GM06990 (cell line): ENCODE data around the gene ZNF100.
"Not testable (repeated sequence)": the region's sequence is repeated elsewhere in the genome, so short reads cannot be mapped to it uniquely, and the experiment has no call there.

Experiments
- DNase-seq: peaks from one replicate; pipeline ENCODE4 v3.0.0-alpha.2; 2011; ENCODE audit not compliant: insufficient read length; ENCODE audit errors: extremely low read depth
- H3K27me3 ChIP-seq: replicated peaks from 2 replicates; pipeline ENCODE4 v1.6.0; 2011; ENCODE audit warnings: low read length; ENCODE audit not compliant: control insufficient read depth, insufficient read depth
- H3K36me3 ChIP-seq: 2 replicates; pipeline ENCODE4 v1.5.1; 2011; ENCODE audit warnings: low read length; ENCODE audit not compliant: control insufficient read depth, insufficient read depth
- H3K4me3 ChIP-seq: replicated peaks from 2 replicates; pipeline ENCODE4 v1.5.1; 2011; ENCODE audit warnings: low read depth, mild to moderate bottlenecking, control low read depth, low read length
- TF ChIP-seq, protein P1 (sequence below): IDR thresholded peaks from 2 replicates; pipeline ENCODE4 v1.5.1; 2011; ENCODE audit warnings: low read length, control low read depth, mild to moderate bottlenecking, inconsistent platforms; ENCODE audit not compliant: insufficient read depth, poor library complexity, severe bottlenecking

Gene ZNF100

DNA sequence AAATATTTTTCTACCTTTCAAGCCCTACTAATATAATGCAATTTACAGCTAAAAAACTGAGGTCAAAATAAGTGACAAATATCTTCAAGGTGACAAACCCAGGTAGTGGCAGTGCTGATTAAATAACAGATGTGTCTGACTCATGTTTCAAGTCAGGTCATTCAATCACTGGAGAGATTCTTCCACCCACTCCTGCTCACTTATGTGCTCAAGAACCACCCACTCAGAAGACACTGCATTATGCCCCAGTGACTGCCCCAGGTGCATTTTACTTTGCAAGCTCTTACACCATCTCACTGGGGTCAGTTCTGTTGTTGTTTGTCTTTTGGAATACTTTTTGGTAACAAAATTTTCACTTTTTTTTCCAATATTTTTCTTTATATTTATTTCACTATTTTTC lies 2.2 kb downstream of the ZNF100 start:
- H3K36me3 ChIP-seq: peaks cover 4% of the 10 kb centered on the region
- no peaks in the 10 kb centered on the region for H3K27me3 ChIP-seq
- TF ChIP-seq, protein P1, sequence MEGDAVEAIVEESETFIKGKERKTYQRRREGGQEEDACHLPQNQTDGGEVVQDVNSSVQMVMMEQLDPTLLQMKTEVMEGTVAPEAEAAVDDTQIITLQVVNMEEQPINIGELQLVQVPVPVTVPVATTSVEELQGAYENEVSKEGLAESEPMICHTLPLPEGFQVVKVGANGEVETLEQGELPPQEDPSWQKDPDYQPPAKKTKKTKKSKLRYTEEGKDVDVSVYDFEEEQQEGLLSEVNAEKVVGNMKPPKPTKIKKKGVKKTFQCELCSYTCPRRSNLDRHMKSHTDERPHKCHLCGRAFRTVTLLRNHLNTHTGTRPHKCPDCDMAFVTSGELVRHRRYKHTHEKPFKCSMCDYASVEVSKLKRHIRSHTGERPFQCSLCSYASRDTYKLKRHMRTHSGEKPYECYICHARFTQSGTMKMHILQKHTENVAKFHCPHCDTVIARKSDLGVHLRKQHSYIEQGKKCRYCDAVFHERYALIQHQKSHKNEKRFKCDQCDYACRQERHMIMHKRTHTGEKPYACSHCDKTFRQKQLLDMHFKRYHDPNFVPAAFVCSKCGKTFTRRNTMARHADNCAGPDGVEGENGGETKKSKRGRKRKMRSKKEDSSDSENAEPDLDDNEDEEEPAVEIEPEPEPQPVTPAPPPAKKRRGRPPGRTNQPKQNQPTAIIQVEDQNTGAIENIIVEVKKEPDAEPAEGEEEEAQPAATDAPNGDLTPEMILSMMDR: no peak
- H3K4me3 ChIP-seq: no peak overlapping the region
- no peak for DNase-seq

DNA sequence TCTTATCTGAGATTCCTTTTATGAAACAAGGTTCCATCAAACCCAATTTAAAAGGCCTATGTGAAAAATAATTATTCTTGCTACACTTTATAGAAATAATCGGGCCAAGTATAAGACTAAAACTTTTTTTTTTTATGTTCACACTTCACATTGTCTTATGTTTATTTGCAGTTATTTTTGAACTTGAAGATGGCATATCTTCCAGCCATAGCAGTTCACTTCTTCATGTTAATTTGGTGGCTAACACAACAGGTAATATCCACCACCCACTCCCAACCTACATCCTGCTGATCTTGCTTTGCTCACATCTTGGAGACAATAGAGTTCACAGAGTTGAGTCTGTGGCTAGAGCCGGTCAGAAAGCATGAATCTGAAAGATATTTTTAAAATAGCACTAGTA lies 5.8 kb downstream of the ZNF100 start:
- DNase-seq, H3K36me3 ChIP-seq, H3K4me3 ChIP-seq, H3K27me3 ChIP-seq: not testable (repeated sequence)

DNA sequence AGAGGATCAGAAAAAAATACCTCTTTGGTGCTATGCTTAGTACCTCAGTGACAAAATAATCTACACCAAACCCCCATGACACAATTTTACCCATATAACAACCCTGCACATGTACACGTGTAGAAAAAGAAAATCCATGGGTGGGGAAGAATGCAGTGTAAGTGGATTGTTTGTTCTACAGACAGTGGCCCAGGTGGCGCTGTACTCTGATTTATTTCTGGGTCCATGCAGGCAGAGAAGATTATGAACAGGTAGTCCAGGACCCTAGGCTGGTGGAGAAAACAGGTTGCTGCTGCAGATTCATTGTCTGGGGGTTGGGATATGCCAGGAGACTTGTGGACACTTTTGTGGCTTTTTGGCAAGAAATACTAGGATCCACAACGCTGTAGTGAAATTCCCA lies 9.1 kb downstream of the ZNF100 start:
- H3K27me3 ChIP-seq: no peaks in the 10 kb centered on the region
- TF ChIP-seq, protein P1: no peak
- H3K4me3 ChIP-seq: no peak overlapping the region
- no peak for DNase-seq
- peaks cover 5% of the 10 kb centered on the region for H3K36me3 ChIP-seq

DNA sequence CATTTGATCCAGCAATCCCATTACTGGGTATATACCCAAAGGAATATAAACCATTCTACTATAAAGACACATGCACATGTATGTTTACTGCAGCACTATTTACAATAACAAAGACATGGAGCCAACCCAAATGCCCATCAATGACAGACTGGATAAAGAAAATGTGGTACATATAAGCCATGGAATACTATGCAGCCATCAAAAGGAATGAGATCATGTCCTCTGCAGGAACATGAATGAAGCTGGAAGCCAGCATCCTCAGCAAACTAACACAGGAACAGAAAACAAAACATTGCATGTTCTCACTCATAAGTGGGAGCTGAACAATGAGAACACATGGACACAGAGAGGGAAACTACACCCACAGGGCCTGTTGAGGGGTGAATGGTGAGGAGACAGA lies 11.8 kb downstream of the ZNF100 start:
- peaks cover 14% of the 10 kb centered on the region for H3K36me3 ChIP-seq
- not testable (repeated sequence) for H3K27me3 ChIP-seq, DNase-seq, H3K4me3 ChIP-seq

DNA sequence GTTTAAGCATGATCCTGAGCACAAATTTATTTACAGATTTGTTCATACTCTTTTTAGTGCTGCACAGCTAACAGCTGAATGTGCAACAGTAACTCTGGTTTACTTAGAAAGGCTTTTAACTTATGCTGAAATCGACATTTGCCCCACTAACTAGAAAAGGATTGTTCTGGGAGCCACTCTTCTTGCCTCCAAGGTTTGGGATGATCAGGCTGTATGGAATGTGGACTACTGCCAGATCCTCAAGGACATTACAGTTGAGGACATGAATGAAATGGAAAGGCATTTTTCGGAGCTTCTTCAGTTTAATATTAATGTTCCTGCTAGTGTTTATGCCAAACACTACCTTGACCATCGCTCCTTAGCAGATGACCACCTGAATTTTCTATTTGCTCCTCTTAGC lies 16.0 kb downstream of the ZNF100 start:
- DNase-seq: no peak
- Histone ChIP-seq H3K4me3 (no peak overlapping the region), H3K27me3 (no peaks in the 10 kb centered on the region), H3K36me3 (peaks cover 12% of the 10 kb centered on the region)
- TF ChIP-seq, protein P1: no peak

DNA sequence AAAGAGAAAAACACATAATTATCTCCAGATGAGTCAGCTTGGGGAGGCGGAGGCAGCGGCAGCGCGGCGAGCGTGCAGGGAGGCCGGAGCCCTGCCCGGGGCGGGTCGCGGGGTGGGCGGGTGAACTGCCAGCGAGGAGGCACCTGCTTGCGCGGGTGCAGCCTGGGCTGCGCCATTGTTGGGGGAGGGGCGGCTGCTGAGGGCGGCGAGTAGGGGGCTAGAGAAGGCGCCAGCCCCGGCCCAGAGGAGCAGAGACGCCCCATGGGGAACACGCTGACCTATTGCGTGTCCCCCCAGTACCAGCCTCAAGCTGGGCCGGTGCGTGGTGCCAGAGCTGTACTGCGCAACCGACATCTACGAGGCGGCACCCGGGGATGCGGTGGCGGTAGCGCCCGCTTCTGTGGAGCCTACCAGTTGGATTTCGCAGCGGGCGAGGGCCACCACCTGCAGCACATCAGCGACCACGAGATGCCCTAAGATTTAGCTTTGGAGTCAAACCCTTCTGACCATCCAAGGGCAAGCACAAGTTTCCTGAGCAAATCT lies 16.7 kb downstream of the ZNF100 start:
- Histone ChIP-seq H3K27me3 (no peaks in the 10 kb centered on the region), H3K4me3 (no peak overlapping the region), H3K36me3 (peaks cover 12% of the 10 kb centered on the region)
- TF ChIP-seq, protein P1: no peak
- no peak for DNase-seq

DNA sequence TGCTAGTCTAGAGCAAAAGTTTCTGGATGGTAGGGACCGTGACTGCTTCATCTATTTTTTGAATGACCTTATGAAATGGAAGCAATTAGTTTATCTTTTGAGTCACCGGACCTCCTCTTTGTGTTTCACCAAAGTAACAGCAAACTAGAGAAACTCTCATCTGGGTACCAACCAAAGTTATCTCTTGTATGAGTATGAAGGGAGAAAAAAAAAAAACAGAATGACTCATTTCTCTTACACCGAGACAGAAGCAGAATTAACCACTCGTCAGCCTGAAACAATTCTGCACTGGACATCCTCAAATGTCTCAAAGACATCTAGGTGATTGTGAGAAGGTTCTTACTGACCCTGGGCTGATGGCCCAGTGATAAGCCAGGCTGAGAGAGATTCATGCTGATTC lies 18.3 kb downstream of the ZNF100 start:
- TF ChIP-seq, protein P1: no peak
- Histone ChIP-seq H3K27me3 (no peaks in the 10 kb centered on the region), H3K4me3 (no peak overlapping the region), H3K36me3 (peaks cover 12% of the 10 kb centered on the region)
- DNase-seq: peak; percentile 12
